ENCODE data around the gene PPP4R2.

DNA sequence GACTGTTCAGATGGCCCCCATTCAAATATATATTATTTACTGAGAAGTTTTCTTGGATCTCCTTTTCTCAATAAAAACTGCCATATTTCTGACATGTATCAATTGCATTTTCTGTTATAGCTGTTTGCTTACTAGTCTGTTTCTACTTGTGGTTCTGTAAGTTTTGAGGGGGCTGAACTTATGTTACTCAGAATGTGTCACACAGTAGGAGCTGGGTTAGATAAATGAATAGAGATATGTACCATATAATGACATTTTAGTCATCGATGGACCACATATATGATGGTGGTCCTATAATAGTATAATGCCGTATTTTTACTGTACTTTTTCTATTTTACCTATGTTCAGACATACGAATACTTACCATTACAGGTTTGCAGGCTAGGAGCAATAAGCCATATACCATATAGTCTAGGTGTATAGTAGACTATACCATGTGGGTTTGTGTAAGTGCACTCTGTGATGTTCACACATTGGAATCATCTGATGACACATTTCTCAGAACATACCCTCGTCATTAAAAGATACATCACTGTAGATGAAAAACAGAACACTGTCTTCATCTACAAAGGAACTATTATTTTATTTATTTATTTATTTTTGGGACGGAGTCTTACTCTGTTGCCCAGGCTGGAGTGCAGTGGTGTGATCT, 22.3 kb downstream of the PPP4R2 start:
- TF ChIP-seq, protein P1, sequence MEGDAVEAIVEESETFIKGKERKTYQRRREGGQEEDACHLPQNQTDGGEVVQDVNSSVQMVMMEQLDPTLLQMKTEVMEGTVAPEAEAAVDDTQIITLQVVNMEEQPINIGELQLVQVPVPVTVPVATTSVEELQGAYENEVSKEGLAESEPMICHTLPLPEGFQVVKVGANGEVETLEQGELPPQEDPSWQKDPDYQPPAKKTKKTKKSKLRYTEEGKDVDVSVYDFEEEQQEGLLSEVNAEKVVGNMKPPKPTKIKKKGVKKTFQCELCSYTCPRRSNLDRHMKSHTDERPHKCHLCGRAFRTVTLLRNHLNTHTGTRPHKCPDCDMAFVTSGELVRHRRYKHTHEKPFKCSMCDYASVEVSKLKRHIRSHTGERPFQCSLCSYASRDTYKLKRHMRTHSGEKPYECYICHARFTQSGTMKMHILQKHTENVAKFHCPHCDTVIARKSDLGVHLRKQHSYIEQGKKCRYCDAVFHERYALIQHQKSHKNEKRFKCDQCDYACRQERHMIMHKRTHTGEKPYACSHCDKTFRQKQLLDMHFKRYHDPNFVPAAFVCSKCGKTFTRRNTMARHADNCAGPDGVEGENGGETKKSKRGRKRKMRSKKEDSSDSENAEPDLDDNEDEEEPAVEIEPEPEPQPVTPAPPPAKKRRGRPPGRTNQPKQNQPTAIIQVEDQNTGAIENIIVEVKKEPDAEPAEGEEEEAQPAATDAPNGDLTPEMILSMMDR (IDR thresholded peaks at IDR 0.05 in 2 of 3, conservative IDR thresholded peaks at IDR 0.05 in 1 of 3; ENCODE audit: insufficient read depth in 2 of 3, low read depth in 1 of 3, low read length in 3 of 3), result no peak
- no peak for TF ChIP-seq YY1 (IDR thresholded peaks at IDR 0.05; ENCODE audit: borderline replicate concordance in 1 of 3, control insufficient read depth in 1 of 3, extremely low read depth in 1 of 3, insufficient read depth in 3 of 3, insufficient read length in 1 of 3, insufficient replicate concordance in 2 of 3, low read depth in 1 of 3, low read length in 2 of 3)
- TF ChIP-seq PTBP1 (IDR thresholded peaks at IDR 0.05; ENCODE audit: low read depth, low read length), result no peak
- no peak for TF ChIP-seq PHF20 (IDR thresholded peaks at IDR 0.05; ENCODE audit: partially characterized antibody)
